ENCODE data around the gene LSM3.
"Not testable (repeated sequence)": the region's sequence is repeated elsewhere in the genome, so short reads cannot be mapped to it uniquely, and the experiment has no call there.

The LSM3 gene

GRCh38 chr3:14222457-14222856, 43.8 kb downstream of the LSM3 start:
- DNase-seq (ENCODE audit: low spot score) = peak; percentile 20

DNA sequence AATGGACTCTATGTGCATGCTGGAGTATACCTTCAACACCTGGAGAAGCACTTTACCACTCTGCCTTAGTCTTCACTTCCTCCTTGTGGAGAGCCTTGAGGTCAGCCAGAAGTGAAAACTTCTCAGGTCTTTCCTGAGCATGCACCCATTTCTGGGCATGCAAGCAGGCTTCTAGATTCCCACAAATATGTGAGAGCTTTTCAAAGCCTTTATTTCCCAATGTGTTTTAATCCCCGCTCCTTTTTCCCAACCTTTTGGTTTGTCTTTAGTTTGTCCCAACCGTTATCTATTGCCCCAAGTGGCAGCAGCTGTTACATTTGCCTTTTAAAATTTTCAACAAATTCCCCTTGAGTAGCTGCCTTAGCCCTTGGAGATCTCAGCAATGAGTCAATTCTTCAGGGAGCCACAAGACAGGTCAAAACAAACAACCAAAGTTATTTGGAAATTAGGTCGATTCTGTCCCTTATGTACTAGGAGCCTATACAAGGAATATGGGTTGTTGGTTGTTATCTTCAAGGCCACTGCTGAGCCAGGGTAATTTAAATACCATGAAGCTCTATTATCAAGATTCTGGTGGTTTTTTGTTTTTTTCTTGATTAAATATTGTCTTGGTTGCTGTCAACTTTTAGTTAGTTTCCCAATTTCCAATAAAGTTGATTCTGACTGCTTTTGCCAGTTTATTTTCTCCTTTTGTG, 44.4 kb downstream of the LSM3 start:
- no peak for DNase-seq (ENCODE audit: low spot score)

DNA sequence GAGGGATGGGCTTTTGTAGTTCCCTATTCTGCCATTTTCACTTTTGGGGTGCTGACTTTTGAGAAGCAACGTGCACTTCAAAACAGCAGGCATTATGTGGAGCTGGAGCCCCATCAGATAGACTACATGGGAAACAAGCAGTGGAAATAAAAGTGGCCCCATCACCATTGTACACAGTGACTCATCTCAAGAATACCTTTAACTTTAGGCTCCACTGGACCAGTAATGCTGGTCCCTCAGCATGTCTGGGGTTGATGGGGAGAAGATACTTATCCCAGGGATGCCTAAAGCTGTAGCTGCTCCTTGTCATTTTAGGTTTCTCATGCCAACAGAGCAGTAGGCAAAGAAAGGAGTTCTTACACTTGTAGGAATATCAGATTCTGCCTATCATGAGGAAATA, 45.0 kb downstream of the LSM3 start:
- no peak for DNase-seq (ENCODE audit: low spot score)

DNA sequence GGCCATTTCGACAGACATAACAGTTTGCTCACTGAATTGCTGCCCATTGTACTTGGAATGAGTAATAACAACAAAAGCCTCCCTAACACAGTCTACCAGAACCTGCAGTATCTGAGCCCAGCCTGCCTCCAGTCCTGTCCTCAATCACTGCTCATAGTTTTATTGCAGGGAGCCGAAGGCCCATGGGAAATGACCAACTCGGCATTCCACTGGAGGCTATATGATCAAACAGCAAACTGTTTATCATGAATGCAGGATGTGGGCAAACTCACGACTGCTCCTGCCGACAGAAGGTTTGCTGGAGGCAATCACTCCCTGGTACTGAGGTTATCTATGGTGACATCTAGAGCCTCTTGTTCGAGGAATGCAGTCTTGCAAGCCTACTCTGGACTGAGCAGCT, 46.3 kb downstream of the LSM3 start:
- no peak for DNase-seq (ENCODE audit: low spot score)

DNA sequence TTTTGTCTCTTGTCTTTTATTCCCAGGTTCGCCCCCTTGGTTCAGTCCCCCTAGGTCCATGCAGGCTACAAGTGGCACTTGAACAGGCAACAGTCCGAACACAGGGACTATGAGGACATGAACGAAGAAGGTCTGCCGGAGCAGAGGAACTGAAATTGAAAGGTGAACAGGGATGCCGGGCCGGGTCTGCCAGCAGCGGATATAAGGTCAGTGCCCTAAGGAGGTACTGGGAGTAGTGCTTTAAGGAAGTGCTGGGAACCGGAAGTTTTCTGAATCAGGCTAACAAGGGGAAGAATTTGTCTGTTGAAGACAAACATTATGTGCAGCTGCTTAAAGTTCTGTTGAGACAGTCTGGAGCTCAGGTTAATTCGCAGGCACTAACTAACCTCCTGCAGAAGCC, 46.8 kb downstream of the LSM3 start:
- DNase-seq (ENCODE audit: low spot score) = no peak

DNA sequence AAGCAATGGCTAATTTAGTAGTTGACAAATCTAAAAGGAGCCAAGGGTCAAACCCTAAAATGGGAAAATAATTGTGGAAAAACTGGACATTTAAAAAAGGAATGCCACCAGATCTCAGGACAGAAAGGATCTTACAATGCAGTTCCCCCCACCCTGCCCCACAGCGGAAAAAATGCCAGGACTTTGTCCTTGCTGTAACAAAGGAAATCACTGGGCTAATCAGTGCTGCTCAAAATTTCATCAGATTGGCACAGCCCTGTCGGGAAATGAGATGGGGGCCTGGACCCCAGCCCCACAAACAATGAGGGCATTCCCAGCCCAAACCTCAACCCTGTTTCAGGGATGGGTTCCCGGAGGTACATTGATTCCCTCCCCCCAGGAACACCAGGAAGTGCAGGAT, 47.7 kb downstream of the LSM3 start:
- not testable (repeated sequence) for DNase-seq (ENCODE audit: low spot score)

DNA sequence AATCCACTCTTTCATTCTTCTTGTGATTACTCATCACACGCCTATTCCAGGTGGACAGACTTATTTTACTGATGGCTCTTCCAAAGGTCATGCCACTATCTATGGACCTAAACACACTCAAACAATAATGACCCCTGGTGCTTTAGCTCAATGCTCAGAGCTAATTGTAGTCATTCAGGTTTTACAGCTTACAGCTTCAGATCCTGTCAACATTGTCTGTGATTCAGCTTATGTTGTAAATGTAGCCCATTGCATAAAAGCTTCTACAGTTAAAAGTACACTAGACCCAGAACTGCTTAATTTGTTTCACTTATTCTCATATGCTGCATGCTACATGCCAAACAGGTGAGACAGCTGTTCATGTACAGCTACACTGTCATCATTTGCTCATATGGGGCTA, 49.2 kb downstream of the LSM3 start:
- DNase-seq (ENCODE audit: low spot score) = no peak

GRCh38 chr3:14228681-14229470, 50.3 kb downstream of the LSM3 start:
- DNase-seq (ENCODE audit: low spot score) = no peak

DNA sequence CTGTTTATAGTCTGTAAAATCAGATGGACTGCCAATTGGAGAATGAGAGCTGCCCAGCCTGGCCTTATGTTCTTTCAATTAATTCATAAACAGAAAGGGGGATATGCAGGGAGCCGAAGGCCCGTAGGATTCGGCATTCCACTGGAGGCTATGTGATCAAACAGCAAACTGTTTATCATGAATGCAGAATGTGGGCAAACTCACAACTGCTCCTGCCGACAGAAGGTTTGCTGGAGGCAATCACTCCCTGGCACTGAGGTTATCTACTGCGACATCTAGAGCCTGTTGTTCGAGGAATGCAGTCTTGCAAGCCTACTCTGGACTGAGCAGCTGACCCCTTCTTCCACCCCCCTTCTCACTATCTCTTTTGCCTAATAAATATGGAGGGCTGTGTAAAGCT, 51.1 kb downstream of the LSM3 start:
- not testable (repeated sequence) for DNase-seq (ENCODE audit: low spot score)

- DNase-seq (ENCODE audit: low spot score) = no peak
Observed at GRCh38 chr3:14230729-14231128, 52.1 kb downstream of the LSM3 start.

- DNase-seq (ENCODE audit: low spot score) = no peak
Observed at GRCh38 chr3:14231145-14231990, 52.8 kb downstream of the LSM3 start.

DNA sequence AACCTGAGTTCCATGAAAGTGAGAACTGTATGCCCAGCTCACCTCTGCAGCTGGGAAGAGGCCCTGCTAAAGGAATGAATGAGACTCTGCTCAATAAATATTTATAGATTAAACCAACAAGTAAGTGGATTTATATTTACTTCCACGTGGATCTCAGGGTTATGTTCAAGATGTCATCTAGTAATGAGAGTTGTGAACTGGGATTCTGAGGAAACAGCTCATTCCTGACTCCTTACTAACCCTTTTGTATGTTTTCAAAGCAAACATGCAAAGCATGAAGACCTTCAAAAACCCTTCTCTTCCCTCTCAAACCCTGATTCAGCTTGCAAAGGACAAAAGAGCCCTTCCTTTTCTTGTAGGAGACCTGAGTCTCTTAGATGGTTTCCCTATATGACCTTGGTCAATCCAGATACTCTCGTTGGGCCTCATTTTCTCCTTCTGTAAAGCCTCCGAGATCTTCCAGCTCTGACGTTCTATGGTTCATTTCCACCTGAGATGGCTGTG, 53.4 kb downstream of the LSM3 start:
- DNase-seq (ENCODE audit: low spot score) = peak; percentile 25

GRCh38 chr3:14234251-14235002, 55.8 kb downstream of the LSM3 start:
- DNase-seq (ENCODE audit: low spot score) = no peak

GRCh38 chr3:14235003-14235911, 56.6 kb downstream of the LSM3 start:
- no peak for DNase-seq (ENCODE audit: low spot score)

DNA sequence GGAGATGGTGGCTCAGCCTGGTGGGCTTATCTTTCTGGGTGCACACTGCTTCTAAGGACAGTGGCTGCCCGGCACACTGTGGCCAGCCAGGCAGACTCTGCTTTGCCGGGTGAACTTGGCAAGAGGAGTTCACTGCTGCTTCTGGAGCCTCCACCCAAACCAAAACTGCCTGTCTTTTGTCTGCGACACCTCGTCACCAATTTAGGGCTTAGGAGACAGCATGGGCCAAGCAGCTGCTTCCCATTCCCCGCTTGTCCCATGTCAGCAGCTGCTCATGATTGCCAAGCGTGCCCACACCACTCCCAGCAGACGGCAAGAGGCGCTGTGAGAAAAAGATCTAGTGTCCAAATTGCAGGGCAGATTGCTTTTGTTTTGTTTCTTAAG, 57.3 kb downstream of the LSM3 start:
- DNase-seq (ENCODE audit: low spot score) = peak; percentile 33

GRCh38 chr3:14236902-14237301, 58.3 kb downstream of the LSM3 start:
- DNase-seq (ENCODE audit: low spot score) = no peak

- DNase-seq (ENCODE audit: low spot score) = no peak
Observed at GRCh38 chr3:14237457-14237856, 58.8 kb downstream of the LSM3 start.

DNA sequence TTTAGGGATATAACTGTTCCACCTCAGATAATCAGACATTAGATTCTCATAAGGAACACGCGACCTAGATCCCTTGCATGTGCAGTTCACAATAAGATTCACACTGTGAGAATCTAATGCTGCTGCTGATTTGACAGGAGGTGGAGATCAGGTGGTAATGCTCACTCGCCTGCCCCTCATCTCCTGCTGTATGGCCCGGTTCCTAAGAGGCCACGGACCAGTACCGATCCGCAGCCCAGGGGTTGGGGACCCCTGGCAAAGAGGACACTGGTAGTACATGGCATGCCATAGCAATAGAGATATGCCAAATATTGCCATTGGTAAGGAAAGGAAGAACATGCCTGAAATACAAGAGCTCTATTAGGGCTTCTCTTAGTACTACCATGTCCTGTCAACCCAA, 59.7 kb downstream of the LSM3 start:
- DNase-seq (ENCODE audit: low spot score) = no peak

DNA sequence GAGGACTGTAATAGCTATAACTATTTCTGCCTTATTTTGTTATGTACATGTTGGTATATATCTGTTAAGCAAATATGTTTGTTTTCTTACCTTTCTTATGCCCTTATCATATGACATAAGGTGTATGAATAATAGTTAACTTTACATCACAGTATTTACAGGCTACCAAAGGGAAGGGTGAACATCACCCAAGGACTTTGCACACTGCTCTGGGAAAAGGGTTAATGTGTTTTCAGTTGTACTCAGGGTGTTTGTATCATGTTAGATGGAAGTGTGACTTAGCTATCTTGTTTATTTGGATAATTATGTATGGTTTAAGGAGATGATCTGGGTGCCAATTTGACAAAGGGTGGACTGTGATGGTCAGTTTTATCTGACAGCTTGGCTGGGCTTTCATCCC, 60.3 kb downstream of the LSM3 start:
- DNase-seq (ENCODE audit: low spot score) = no peak

DNA sequence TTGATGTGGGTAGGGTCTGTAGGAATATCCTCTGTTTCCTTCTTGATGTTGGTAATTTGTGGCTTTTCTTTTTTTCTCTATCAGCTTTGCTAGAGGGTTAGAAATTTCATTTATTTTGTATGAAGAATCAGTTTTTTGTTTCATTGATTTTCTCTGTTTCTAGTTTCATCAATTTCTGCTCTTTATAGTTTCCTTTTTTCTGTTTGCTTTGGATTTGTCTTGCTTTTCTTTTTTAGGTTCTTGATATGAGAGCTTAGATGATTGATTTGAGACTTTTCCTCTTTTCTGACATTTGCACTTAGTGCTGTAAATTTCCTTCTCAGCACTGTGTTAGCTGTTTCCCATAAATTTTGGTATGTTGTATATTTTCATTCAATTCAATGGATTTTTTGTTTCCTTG, 61.3 kb downstream of the LSM3 start:
- DNase-seq (ENCODE audit: low spot score) = no peak

- no peak for DNase-seq (ENCODE audit: low spot score)
Observed at GRCh38 chr3:14240366-14240765, 61.7 kb downstream of the LSM3 start.

All from GM03348 (cell line).